OCI-LY3 (cell line): ENCODE results near the gene PTPRU.

Experiments
- H2AFZ ChIP-seq: fragments of 200-600, 300-600 bp; shearing (Covaris generic); 2 replicates; pipeline ENCODE4 v1.6.0; 2014; ENCODE audit warnings: antibody characterized with exemption, low read depth, low read length
- H3K27ac ChIP-seq: fragments of 200-600, 300-600 bp; sonication (generic); 2 replicates; pipeline ENCODE4 v1.5.1; 2014; ENCODE audit warnings: mild to moderate bottlenecking, low read length, moderate library complexity, mixed read lengths
- H3K27me3 ChIP-seq: fragments of 200-600, 300-600 bp; sonication (generic); 2 replicates; pipeline ENCODE4 v1.6.1; 2014; ENCODE audit warnings: low read depth, low read length, mixed read lengths
- H3K36me3 ChIP-seq: fragments of 200-600, 300-600 bp; sonication (generic); replicated peaks from 2 replicates; pipeline ENCODE3; 2014; ENCODE audit warnings: low read depth, low read length, mixed read lengths
- H3K4me1 ChIP-seq: fragments of 300-600, 200-600 bp; sonication (generic); 2 replicates; pipeline ENCODE4 v1.6.1; 2014; ENCODE audit warnings: low read length, mixed read lengths
- H3K4me2 ChIP-seq: fragments of 200-600, 300-600 bp; sonication (generic); 2 replicates; pipeline ENCODE4 v1.6.1; 2014; ENCODE audit warnings: low read length, mixed read lengths
- H3K4me3 ChIP-seq: fragments of 300-600, 200-600 bp; sonication (generic); 2 replicates; pipeline ENCODE4 v1.5.1; 2014; ENCODE audit warnings: antibody characterized with exemption, mild to moderate bottlenecking, low read length, moderate library complexity
- H3K79me2 ChIP-seq: fragments of 300-600, 200-600 bp; shearing (Covaris generic); 2 replicates; pipeline ENCODE4 v1.6.1; 2014; ENCODE audit warnings: mild to moderate bottlenecking, low read length, mixed read lengths
- H3K9ac ChIP-seq: fragments of 300-600, 200-600 bp; shearing (Covaris generic); 2 replicates; pipeline ENCODE4 v1.6.0; 2014; ENCODE audit warnings: mild to moderate bottlenecking, low read length, moderate library complexity
- H3K9me3 ChIP-seq: fragments of 200-600, 300-600 bp; shearing (Covaris generic); 2 replicates; pipeline ENCODE4 v1.6.1; 2014; ENCODE audit warnings: low read length, mixed read lengths; ENCODE audit not compliant: insufficient read depth
- H4K20me1 ChIP-seq: fragments of 200-600, 300-600 bp; sonication (generic); 2 replicates; pipeline ENCODE4 v1.6.1; 2016; ENCODE audit warnings: low read length, mixed read lengths; ENCODE audit not compliant: insufficient read depth
- CTCF ChIP-seq: fragments of 200-600, 300-600 bp; sonication (generic); IDR thresholded peaks from 2 replicates; pipeline ENCODE4 v1.5.1; 2014; ENCODE audit warnings: antibody characterized with exemption, low read length, low read depth
- EZH2phosphoT487 ChIP-seq: fragments of 200-600 bp; shearing (Covaris generic); IDR thresholded peaks from 2 replicates; pipeline ENCODE4 v1.6.1; 2018; ENCODE audit warnings: antibody characterized with exemption, mixed run types, low read depth

Gene PTPRU

DNA sequence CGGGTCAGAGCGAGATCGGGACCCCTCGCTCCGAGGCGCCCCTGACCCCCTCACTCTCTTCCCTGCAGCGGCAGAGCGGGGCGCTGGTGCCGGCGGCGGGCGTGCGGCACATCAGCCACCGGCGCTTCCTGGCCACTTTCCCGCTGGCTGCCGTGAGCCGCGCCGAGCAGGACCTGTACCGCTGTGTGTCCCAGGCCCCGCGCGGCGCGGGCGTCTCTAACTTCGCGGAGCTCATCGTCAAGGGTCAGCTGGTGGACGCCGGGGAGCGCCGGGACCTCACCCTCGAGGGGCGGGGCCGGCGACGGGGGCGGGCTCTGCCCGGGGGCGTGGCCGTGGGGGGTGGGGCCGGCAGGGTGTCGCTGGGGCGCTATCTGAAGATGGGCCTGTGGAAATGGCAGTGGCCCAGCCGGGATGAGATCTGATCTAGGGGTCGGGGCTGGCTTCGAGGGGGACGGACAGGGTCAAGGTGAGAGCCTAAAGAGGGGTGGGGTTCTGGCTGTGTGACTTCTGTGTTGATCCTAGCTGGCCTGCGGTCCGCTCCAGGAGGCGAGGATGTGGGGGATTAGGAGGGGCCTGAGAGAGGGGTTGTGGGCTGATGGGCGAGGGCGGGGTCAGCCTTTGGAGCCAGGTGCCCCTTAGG is 23.6 kb downstream of the PTPRU start:
- no peak overlapping the region for H3K9ac ChIP-seq
- no peaks in the 10 kb centered on the region for H3K4me1 ChIP-seq
- peak overlapping the region; percentile 70; the same call in 1 of the 2 replicates for H2AFZ ChIP-seq

DNA sequence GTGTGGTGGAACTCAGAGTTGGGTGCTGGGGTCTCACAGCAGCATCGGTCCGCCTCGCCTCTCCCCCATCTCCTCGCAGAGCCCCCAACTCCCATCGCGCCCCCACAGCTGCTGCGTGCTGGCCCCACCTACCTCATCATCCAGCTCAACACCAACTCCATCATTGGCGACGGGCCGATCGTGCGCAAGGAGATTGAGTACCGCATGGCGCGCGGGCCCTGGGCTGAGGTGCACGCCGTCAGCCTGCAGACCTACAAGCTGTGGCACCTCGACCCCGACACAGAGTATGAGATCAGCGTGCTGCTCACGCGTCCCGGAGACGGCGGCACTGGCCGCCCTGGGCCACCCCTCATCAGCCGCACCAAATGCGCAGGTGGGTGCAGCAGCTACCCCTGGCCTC is 24.2 kb downstream of the PTPRU start:
- H3K9me3 ChIP-seq, result no peaks in the 10 kb centered on the region

More for the DNA sequence above, 23.6 kb downstream of the PTPRU start:
- Histone ChIP-seq H3K27me3 (0 out of 2 replicates have a peak, but pooled peaks cover 6% of the 10 kb centered on the region), H3K27ac (no peak overlapping the region), H3K9me3 (no peaks in the 10 kb centered on the region), H3K4me3 (peak overlapping the region; percentile 77), H4K20me1 (no peaks in the 10 kb centered on the region), H3K4me2 (peak overlapping the region; percentile 74), H3K36me3 (no peaks in the 10 kb centered on the region), H3K79me2 (no peaks in the 10 kb centered on the region)
- TF ChIP-seq EZH2phosphoT487, result no peak
- no peak for TF ChIP-seq CTCF

DNA sequence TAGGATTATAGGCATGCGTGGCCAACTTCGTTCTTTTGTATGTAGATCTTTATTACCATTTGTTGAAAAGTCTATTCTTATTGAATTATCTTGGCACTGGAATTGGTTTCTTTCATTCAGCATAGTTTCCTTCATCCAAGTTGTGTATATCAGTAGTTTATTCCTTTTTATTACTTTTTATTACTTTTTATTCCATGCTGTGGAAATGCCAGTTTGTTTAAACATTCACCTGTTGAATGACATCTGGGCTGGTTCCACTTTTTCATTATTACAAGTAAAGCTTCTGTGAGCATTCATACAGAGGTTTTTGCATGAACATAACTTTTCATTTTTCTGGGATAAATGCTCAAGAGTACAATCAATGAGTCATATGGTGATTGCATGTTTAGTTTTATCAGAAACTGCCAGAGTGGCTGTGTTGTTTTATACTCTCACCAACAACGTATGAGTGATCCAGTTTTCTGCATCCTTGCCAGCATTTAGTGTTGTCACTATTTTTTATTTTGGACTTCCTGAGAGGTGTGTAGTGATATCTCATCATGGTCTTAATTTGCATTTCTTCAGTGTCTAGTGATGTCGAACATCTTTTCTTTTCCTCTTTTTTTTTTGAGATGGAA is 28.6 kb downstream of the PTPRU start:
- Histone ChIP-seq H3K79me2 (no peaks in the 10 kb centered on the region), H3K27ac (no peak overlapping the region), H3K4me2 (no peak overlapping the region), H2AFZ (no peak overlapping the region), H3K36me3 (no peaks in the 10 kb centered on the region), H3K9ac (no peak overlapping the region), H3K4me3 (no peak overlapping the region), H3K9me3 (no peaks in the 10 kb centered on the region), H3K27me3 (no peaks in the 10 kb centered on the region), H3K4me1 (no peaks in the 10 kb centered on the region), H4K20me1 (no peaks in the 10 kb centered on the region)
- no peak for TF ChIP-seq CTCF
- TF ChIP-seq EZH2phosphoT487, result no peak

More for the DNA sequence above, 24.2 kb downstream of the PTPRU start:
- Histone ChIP-seq H3K9ac (no peak overlapping the region), H2AFZ (no peak overlapping the region), H3K27me3 (0 out of 2 replicates have a peak, but pooled peaks cover 6% of the 10 kb centered on the region), H3K4me2 (no peak overlapping the region), H3K4me1 (no peaks in the 10 kb centered on the region), H4K20me1 (no peaks in the 10 kb centered on the region), H3K79me2 (no peaks in the 10 kb centered on the region), H3K4me3 (no peak overlapping the region), H3K36me3 (no peaks in the 10 kb centered on the region), H3K27ac (no peak overlapping the region)
- no peak for TF ChIP-seq EZH2phosphoT487
- TF ChIP-seq CTCF, result no peak

DNA sequence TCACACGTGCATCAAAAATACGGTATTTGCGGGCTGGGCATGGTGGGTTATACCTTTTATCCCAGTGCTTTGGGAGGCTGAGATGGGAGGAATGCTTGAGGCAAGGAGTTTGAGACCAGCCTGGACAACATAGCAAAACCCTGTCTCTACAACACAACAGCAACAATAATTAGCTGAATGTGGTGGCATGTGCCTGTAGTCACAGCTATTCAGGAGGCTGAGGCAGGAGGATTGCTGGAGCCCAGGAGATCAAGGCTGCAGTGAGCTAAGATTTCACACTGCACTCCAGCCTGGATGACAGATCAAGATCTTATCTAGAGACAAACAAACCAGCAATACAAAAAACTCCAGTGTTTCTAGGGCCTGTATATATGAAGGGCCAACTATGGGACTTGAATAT is 30.6 kb downstream of the PTPRU start:
- H3K27me3 ChIP-seq, result peaks cover 4% of the 10 kb centered on the region; the same call in 1 of the 2 replicates
- no peak overlapping the region for H3K4me3 ChIP-seq
- TF ChIP-seq EZH2phosphoT487, result no peak
- no peak for TF ChIP-seq CTCF

More for the DNA sequence above, 30.6 kb downstream of the PTPRU start:
- Histone ChIP-seq H3K9ac (no peak overlapping the region), H3K9me3 (no peaks in the 10 kb centered on the region), H4K20me1 (no peaks in the 10 kb centered on the region), H3K79me2 (no peaks in the 10 kb centered on the region), H3K36me3 (no peaks in the 10 kb centered on the region), H3K27ac (no peak overlapping the region), H3K4me1 (no peaks in the 10 kb centered on the region), H3K4me2 (no peak overlapping the region), H2AFZ (no peak overlapping the region)
